Measurements from ENCODE around the gene ADCY9. TPM values are rescaled to one million over a fixed set of nuclear protein-coding genes. Genes with fewer than 3 reads are reported as not detected.

The ADCY9 gene
- total RNA-seq, 1 experiment from 2014 or later: 4.7 TPM

DNA sequence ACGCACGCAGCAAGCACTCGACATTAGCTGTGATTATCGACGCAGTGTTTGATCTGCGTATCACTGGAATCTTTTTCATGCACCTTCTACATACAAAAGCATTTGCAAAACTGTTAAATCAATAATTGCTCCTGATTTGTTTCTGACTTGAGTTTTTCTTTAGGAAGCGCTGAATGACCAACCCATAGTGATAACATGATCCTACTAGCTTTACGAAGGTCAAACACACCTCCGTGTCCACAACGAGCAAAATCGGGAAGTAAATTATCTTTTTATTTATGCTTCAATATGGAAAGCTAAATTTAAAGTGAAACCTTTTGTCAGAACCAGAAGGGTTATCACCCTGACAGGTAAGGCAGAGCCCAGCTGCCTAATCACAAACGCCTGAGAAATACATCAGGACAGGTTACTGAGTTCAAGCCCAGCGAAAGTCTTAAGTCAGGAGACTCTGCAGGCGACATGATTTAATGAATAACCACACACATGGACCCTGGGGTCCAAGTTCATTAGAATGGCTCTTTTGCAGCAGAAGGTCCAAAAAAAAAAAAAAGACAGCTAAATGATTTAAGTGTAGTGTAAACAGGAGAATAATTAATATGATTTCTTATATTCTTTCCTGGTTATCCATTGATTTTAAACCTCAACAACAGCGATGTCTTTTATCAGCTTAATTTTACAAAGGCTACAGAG is 104.2 kb downstream of the ADCY9 start:
- Histone ChIP-seq H2BK12ac (ENCODE audit: insufficient read length, low read depth, low read length) (no peak overlapping the region), H3K79me2 (ENCODE audit: insufficient read depth, low read length) (no peaks in the 10 kb centered on the region), H2AFZ (ENCODE audit: low read length) (no peak overlapping the region), H3K56ac (ENCODE audit: insufficient read length, low read depth, low read length) (no peak overlapping the region), H4K5ac (ENCODE audit: insufficient read length, low read depth, low read length) (no peak overlapping the region), H3K9ac (ENCODE audit: extremely low read depth, insufficient read length, low read length) (no peak overlapping the region), H2BK5ac (ENCODE audit: insufficient read length, low read length) (no peak overlapping the region), H4K91ac (ENCODE audit: insufficient read length, low read depth, low read length) (no peak overlapping the region), H3K9me3 (ENCODE audit: control insufficient read depth, low read depth, low read length) (no peaks in the 10 kb centered on the region), H2BK15ac (ENCODE audit: low read depth, low read length) (no peak overlapping the region), H2BK20ac (ENCODE audit: low read depth, low read length, poor library complexity, severe bottlenecking) (no peak overlapping the region), H3K23me2 (ENCODE audit: insufficient read length, low read depth, low read length, poor library complexity, severe bottlenecking) (no peaks in the 10 kb centered on the region), H3K23ac (ENCODE audit: insufficient read length, low read depth, low read length) (no peak overlapping the region), H4K20me1 (ENCODE audit: control insufficient read depth, insufficient read depth, insufficient read length) (no peaks in the 10 kb centered on the region), H3K79me1 (ENCODE audit: insufficient read depth, low read depth, low read length, poor library complexity, severe bottlenecking) (no peaks in the 10 kb centered on the region), H3K4me2 (ENCODE audit: insufficient read depth, insufficient read length, low read length) (no peak overlapping the region), H3K18ac (ENCODE audit: insufficient read length, low read depth, low read length) (no peak overlapping the region), H2BK120ac (ENCODE audit: low read depth, low read length, poor library complexity, severe bottlenecking) (no peak overlapping the region), H2AK5ac (ENCODE audit: insufficient read length, low read length) (peak overlapping the region; percentile 55), H3T11ph (ENCODE audit: low read length) (no peak overlapping the region), H4K8ac (replicated peaks; ENCODE audit: insufficient read length, low read depth, low read length) (no peak overlapping the region), H3K27me3 (ENCODE audit: insufficient read depth, low read length) (no peaks in the 10 kb centered on the region), H3K4me1 (ENCODE audit: insufficient read depth, low read length) (peaks cover 11% of the 10 kb centered on the region; the same call in 1 of the 2 replicates), H3K14ac (ENCODE audit: insufficient read depth, low read length) (no peak overlapping the region), H3K27ac (ENCODE audit: insufficient read length, low read depth, low read length) (no peak overlapping the region), H3K4ac (ENCODE audit: low read depth, low read length) (no peak overlapping the region)
- Mint-ChIP-seq H3K27me3 (ENCODE audit: low read depth) (no peaks in the 10 kb centered on the region; the same call in 1 of the 2 replicates), H3K9me3 (no peaks in the 10 kb centered on the region; a peak in 1 of 5 replicates), H3K4me1 (peaks cover 44 to 52% of the 10 kb centered on the region in 2 experiments), H3K27ac (no peak overlapping the region; a peak in 1 of 7 replicates), H3K4me3 (no peak overlapping the region), H3K36me3 (ENCODE audit: insufficient read depth in 1 of 3, low read depth in 3 of 3) (peaks cover 0 to 3% (median 0%) of the 10 kb centered on the region in 3 experiments; a peak in 2 of 7 replicates)
- DNase-seq: no peak
- no CpG with 5 or more reads among the region's 15 CpGs for WGBS (ENCODE audit: extremely low coverage, insufficient read length, low lambda C conversion rate)
- TF ChIP-seq CTCF (conservative IDR thresholded peaks at IDR 0.05): no peak

Data from H9 (cell line).